K562 (cell line): ENCODE measurements around the gene TTC16. TPM values are rescaled to one million over a fixed set of nuclear protein-coding genes. Genes with fewer than 3 reads are reported as not detected.

Source experiments
- ATAC-seq: fragments of 200-7000 bp; cut with Tn5 transposase; 3 replicates; pipeline ENCODE4 v1.9.1; 2020; ENCODE audit warnings: moderate library complexity
- BruUV-seq: library from RNA; stranded (reverse); fragments of 400-500 nt; replicated peaks from 2 replicates; lab custom pipeline; 2021; lab: Mats Ljungman, UMichigan
- CTCF ChIA-PET: fragments of 300-600 bp; formaldehyde crosslinking; extraction: SDS; loops from one replicate; lab custom pipeline; 2021; ENCODE audit warnings: low intra/inter-chr PET ratio; lab: Yijun Ruan, JAX
- POLR2A ChIA-PET: fragments of 300-600, 350-650 bp; sonication (Branson Sonifier 250); formaldehyde crosslinking; extraction: SDS; loops from one replicate; lab custom pipeline; 2021; ENCODE audit warnings: antibody characterized with exemption, inconsistent platforms; lab: Yijun Ruan, JAX
- DNase-seq, 4 experiments: peaks; one replicate each; pipeline versions ENCODE4 v3.0.0 to v3.0.0-alpha.2; 2011 to 2018; ENCODE audit warnings: low spot score in 3 of 4, mixed read lengths in 3 of 4; ENCODE audit errors: extremely low read depth in 1 of 4
- FAIRE-seq: peaks from 2 replicates; lab custom pipeline; 2011; peaks lifted over from hg19 to GRCh38; lab: Jason Lieb, UNC
- H2AFZ ChIP-seq: 2 replicates; pipeline ENCODE4 v1.6.0; 2011; ENCODE audit warnings: low read depth, low read length, control low read depth, inconsistent platforms
- H3K27ac ChIP-seq: fragments of 200-600 bp; 3 replicates; pipeline ENCODE4 v1.8.0; 2011; ENCODE audit warnings: low read depth, mild to moderate bottlenecking, control low read depth, inconsistent platforms, low read length, moderate library complexity, mixed read lengths; ENCODE audit errors: extremely low read depth
- H3K27me3 ChIP-seq, 2 experiments: fragments of 300-600 bp in 1 of 2; 2 replicates in 1 of 2; 3 replicates in 1 of 2; pipeline versions ENCODE4 v1.6.0 to v1.8.0; 2011; ENCODE audit warnings: inconsistent platforms in 2 of 2, low read length in 2 of 2, mild to moderate bottlenecking in 1 of 2, mixed read lengths in 1 of 2, moderate library complexity in 1 of 2; ENCODE audit not compliant: control insufficient read depth in 2 of 2, insufficient read depth in 2 of 2
- H3K36me3 ChIP-seq: fragments of 300-600 bp; 3 replicates; pipeline ENCODE4 v1.8.0; 2011; ENCODE audit warnings: mild to moderate bottlenecking, low read length, inconsistent platforms; ENCODE audit not compliant: control insufficient read depth, insufficient read depth
- H3K4me1 ChIP-seq, 2 experiments: fragments of 200-600 bp in 1 of 2; replicated peaks in 1 of 2; 2 replicates in 1 of 2; 3 replicates in 1 of 2; pipeline versions ENCODE4 v1.5.1 to v1.8.0; 2011; ENCODE audit warnings: inconsistent platforms in 2 of 2, low read length in 2 of 2, mild to moderate bottlenecking in 1 of 2, mixed read lengths in 1 of 2, moderate library complexity in 1 of 2; ENCODE audit not compliant: control insufficient read depth in 2 of 2, insufficient read depth in 2 of 2
- H3K4me2 ChIP-seq: 2 replicates; pipeline ENCODE4 v1.6.1; 2011; ENCODE audit warnings: low read length, control low read depth, inconsistent platforms, mixed read lengths; ENCODE audit not compliant: insufficient read depth
- H3K4me3 ChIP-seq: fragments of 200-600 bp; sonication (generic), shearing (Covaris generic); 2 replicates; pipeline ENCODE4 v1.5.1; 2016; ENCODE audit warnings: control low read depth, inconsistent platforms
- H3K79me2 ChIP-seq: fragments of 200-600 bp; 3 replicates; pipeline ENCODE4 v1.8.0; 2011; ENCODE audit warnings: low read length, inconsistent platforms; ENCODE audit not compliant: control insufficient read depth, insufficient read depth
- H3K9ac ChIP-seq, 2 experiments: 2 replicates each; pipeline versions ENCODE4 v1.6.0 to v1.6.1; 2011; ENCODE audit warnings: low read depth in 2 of 2, low read length in 2 of 2, control low read depth in 1 of 2, inconsistent platforms in 1 of 2, mild to moderate bottlenecking in 1 of 2, mixed read lengths in 1 of 2; ENCODE audit not compliant: insufficient read depth in 1 of 2
- H3K9me1 ChIP-seq: one replicate; pipeline ENCODE4 v1.6.0; 2011; ENCODE audit warnings: inconsistent platforms, mild to moderate bottlenecking, low read length, moderate library complexity; ENCODE audit not compliant: control insufficient read depth, insufficient read depth
- H3K9me3 ChIP-seq: replicated peaks from 2 replicates; pipeline ENCODE4 v1.5.1; 2011; ENCODE audit warnings: low read depth, low read length, inconsistent platforms; ENCODE audit not compliant: control insufficient read depth, insufficient read depth
- H4K20me1 ChIP-seq: replicated peaks from 2 replicates; pipeline ENCODE4 v1.6.1; 2011; ENCODE audit warnings: low read length, inconsistent platforms, mixed read lengths; ENCODE audit not compliant: control insufficient read depth, insufficient read depth
- SPI1 ChIP-seq: IDR thresholded peaks from 2 replicates; pipeline ENCODE4 v1.6.1; 2011; ENCODE audit warnings: low read depth, low read length, control low read depth, borderline replicate concordance
- ZNF316 ChIP-seq: fragments of 450-650 bp; IDR thresholded peaks from 2 replicates; pipeline ENCODE4 v1.6.1; 2016
- WGBS: fragments of 100-300 bp; shearing (Covaris generic); methylation state at CpG from one replicate; pipeline ENCODE4 v1.1.6; 2016; ENCODE audit warnings: low coverage, mixed read lengths; ENCODE audit not compliant: insufficient coverage; ENCODE audit errors: missing lambda C conversion rate; 5-methylcytosine and 5-hydroxymethylcytosine counted together
- in situ Hi-C: fragments of 300-500 bp; cut with MboI; formaldehyde crosslinking; loops from 4 replicates; pipeline ENCODE4 v1.15.0; 2018; ENCODE audit warnings: inconsistent platforms, mixed read lengths
- intact Hi-C: fragments of 100-400 bp; cut with micrococcal nuclease; formaldehyde crosslinking; loops from 2 replicates; pipeline ENCODE4 v1.14.2; 2022
- polyA plus RNA-seq, 8 experiments: library from polyadenylated mRNA; depleted of rRNA in 4 of 8; stranded (reverse) in 5 of 8; unstranded in 3 of 8; fragments of >200 nt; fragmentation: Nextera tagmentation in 2 of 8; fragmentation: Illumina TruSeq in 1 of 8; extraction: Ambion mirVana in 2 of 8; extraction: Trizol in 1 of 8; gene quantifications; 2 replicates each; pipeline versions ENCODE4 v1.2.1 to v1.2.3, GENCODE V29; 2011 to 2014; ENCODE audit warnings: inconsistent platforms in 1 of 8, missing spikeins in 1 of 8
- total RNA-seq, 7 experiments: library from RNA; depleted of rRNA in 6 of 7; stranded (reverse); fragments of >200 nt in 6 of 7; fragmentation: Illumina TruSeq in 2 of 7; extraction: Trizol in 2 of 7; gene quantifications; 2 replicates each; pipeline versions ENCODE4 v1.2.1 to v1.2.3, GENCODE V29; 2011 to 2021; ENCODE audit warnings: low replicate concordance in 1 of 7
- TF ChIP-seq, protein P1 (sequence below): fragments of 450-650 bp; IDR thresholded peaks from 2 replicates; pipeline ENCODE4 v1.6.1; 2016
- TF ChIP-seq, protein P2 (sequence below): sonication (generic); formaldehyde crosslinking; IDR thresholded peaks from 2 replicates; pipeline ENCODE4 v1.9.0; 2022; ENCODE audit warnings: mild to moderate bottlenecking, missing genetic modification reagents

TTC16 gene
- total and polyA plus RNA-seq, 9 of the 15 experiments (the other 6 are each of a cell fraction or from before 2014, with no cell fraction given) = 0.11 TPM; not detected in 8

DNA sequence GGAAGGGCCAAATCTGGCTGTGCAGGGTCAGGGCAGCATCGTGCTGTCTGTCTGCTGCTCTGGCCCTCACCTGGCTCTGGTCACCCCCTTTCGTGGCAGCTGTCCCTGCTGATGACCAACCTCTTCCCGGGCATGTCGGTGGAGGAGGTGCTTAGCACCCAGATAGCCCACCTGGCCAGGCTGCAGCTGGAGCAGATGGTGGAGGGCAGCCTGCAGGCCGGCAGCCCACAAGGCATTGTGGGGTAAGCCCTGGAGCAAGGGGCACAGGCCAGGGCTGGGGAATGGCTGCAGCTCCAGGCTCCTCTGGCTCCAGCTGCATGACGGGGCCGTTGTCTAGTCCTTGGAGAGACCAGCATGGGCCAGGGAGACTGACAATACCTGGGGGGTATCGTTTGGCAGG, 11.0 kb downstream of the TTC16 start:
- no TSS peak for BruUV-seq
- H3K4me3 ChIP-seq = no peak overlapping the region
- no peak overlapping the region for H3K27ac ChIP-seq
- H2AFZ ChIP-seq = no peak overlapping the region
- peaks cover 0 to 34% of the 10 kb centered on the region in 2 experiments; a peak in 3 of 5 replicates for H3K4me1 ChIP-seq
- no peaks in the 10 kb centered on the region; the same call in 1 of the 2 replicates for H4K20me1 ChIP-seq
- TF ChIP-seq, protein P1, sequence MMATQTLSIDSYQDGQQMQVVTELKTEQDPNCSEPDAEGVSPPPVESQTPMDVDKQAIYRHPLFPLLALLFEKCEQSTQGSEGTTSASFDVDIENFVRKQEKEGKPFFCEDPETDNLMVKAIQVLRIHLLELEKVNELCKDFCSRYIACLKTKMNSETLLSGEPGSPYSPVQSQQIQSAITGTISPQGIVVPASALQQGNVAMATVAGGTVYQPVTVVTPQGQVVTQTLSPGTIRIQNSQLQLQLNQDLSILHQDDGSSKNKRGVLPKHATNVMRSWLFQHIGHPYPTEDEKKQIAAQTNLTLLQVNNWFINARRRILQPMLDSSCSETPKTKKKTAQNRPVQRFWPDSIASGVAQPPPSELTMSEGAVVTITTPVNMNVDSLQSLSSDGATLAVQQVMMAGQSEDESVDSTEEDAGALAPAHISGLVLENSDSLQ = no peak
- TF ChIP-seq, protein P2, sequence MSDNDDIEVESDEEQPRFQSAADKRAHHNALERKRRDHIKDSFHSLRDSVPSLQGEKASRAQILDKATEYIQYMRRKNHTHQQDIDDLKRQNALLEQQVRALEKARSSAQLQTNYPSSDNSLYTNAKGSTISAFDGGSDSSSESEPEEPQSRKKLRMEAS = no peak
- WGBS = 36% methylated on average over 8 of the region's 8 CpGs
- FAIRE-seq = no peak
- H3K9me1 ChIP-seq = no peaks in the 10 kb centered on the region
- H3K9ac ChIP-seq = peak overlapping the region in 1 of 2 experiments; percentile 64; a peak in 2 of 4 replicates
- no peaks in the 10 kb centered on the region for H3K79me2 ChIP-seq
- DNase-seq = no peak
- no peaks in the 10 kb centered on the region for H3K36me3 ChIP-seq
- in situ Hi-C loops = no loop called here
- H3K4me2 ChIP-seq = no peak overlapping the region
- intact Hi-C loops = no loop called here
- ChIA-PET POLR2A (no interaction called here), CTCF (no interaction called here)
- no peaks in the 10 kb centered on the region for H3K9me3 ChIP-seq
- ATAC-seq = no peak
- H3K27me3 ChIP-seq = no peaks in the 10 kb centered on the region; a peak in 1 of 5 replicates

DNA sequence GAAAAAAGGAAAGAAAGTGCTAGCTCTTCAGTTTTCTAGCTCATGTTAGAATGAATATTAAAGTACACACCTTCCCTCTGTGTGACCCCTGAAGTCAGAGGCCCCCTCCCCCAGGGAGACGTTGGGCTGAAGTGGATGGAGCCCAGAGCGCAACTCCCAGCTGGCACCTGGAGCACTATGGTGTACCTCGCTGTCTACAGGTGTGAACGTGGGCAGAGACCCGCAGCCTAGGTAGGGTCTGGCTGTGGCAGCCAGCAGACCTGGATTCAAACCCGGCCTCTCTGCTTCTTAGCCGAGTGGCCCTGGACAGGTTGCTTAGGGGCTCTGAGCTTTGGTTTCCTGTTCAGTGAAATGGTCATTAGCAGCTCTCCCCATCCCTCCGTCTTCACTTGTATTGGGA, 12.9 kb downstream of the TTC16 start:
- Histone ChIP-seq H3K9me3 (no peaks in the 10 kb centered on the region), H2AFZ (no peak overlapping the region), H3K79me2 (no peaks in the 10 kb centered on the region), H3K4me3 (no peak overlapping the region), H4K20me1 (no peaks in the 10 kb centered on the region; the same call in 1 of the 2 replicates), H3K36me3 (no peaks in the 10 kb centered on the region), H3K4me2 (no peak overlapping the region), H3K4me1 (peaks cover 0 to 40% of the 10 kb centered on the region in 2 experiments; a peak in 3 of 5 replicates), H3K9me1 (no peaks in the 10 kb centered on the region), H3K9ac (peak overlapping the region in 1 of 2 experiments; percentile 23; a peak in 1 of 4 replicates), H3K27ac (no peak overlapping the region), H3K27me3 (no peaks in the 10 kb centered on the region; a peak in 1 of 5 replicates)
- ATAC-seq (no peak), FAIRE-seq (no peak), DNase-seq (no peak)
- TF ChIP-seq SPI1 (no peak), ZNF316 (0 out of 2 replicates have a peak, but pooled peaks have one; percentile 9)
- in situ Hi-C loops = no loop called here
- ChIA-PET CTCF (no interaction called here), POLR2A (interaction anchor here (0.7 to 1.8 kb wide), 5 partner anchors 9 to 158 kb away, joined by 3 to 5 read pairs (median 4); partner anchors contain the start of gene PTRH1)
- BruUV-seq = no TSS peak
- 22% methylated on average over 8 of the region's 8 CpGs for WGBS
- intact Hi-C loops = no loop called here
